ENCODE measurements around the gene SEPTIN8. TPM values are rescaled to one million over a fixed set of nuclear protein-coding genes. Genes with fewer than 3 reads are reported as not detected.

SEPTIN8 gene
- total and polyA plus RNA-seq, 2 of the 13 experiments (the other 11 are each of a cell fraction or from before 2014, with no cell fraction given) = 41.4 to 49.9 TPM

- no peak for TF ChIP-seq ZNF646 (CRISPR knock-in tag; IDR thresholded peaks at IDR 0.05)
- TF ChIP-seq ZFP36L2 (CRISPR knock-in tag; IDR thresholded peaks at IDR 0.05) = no peak
- TF ChIP-seq MIXL1 (CRISPR knock-in tag; IDR thresholded peaks at IDR 0.05) = no peak
- TF ChIP-seq KLF6 (CRISPR knock-in tag; IDR thresholded peaks at IDR 0.05) = peak; percentile 41; the same call in 1 of the 2 replicates
- peak; percentile 76 for TF ChIP-seq SPEN (CRISPR knock-in tag; IDR thresholded peaks at IDR 0.05; ENCODE audit: low read depth)
- no peak; the same call in 1 of the 2 replicates for TF ChIP-seq MED1 (CRISPR knock-in tag; IDR thresholded peaks at IDR 0.05)
- no peak for TF ChIP-seq TFAP4 (IDR thresholded peaks at IDR 0.05; ENCODE audit: borderline replicate concordance, low read depth)
- TF ChIP-seq ZNF432 (CRISPR knock-in tag; IDR thresholded peaks at IDR 0.05; ENCODE audit: borderline replicate concordance) = no peak
- TF ChIP-seq ZNF546 (CRISPR knock-in tag; conservative IDR thresholded peaks at IDR 0.05) = no peak
- TF ChIP-seq U2AF1 (optimal IDR thresholded peaks at IDR 0.05; ENCODE audit: low read depth, low read length) = no peak
- TF ChIP-seq JDP2 (CRISPR knock-in tag; IDR thresholded peaks at IDR 0.05; ENCODE audit: borderline replicate concordance) = no peak
- no peak for TF ChIP-seq ARNT (IDR thresholded peaks at IDR 0.05)
- TF ChIP-seq ZNF12 (CRISPR knock-in tag; IDR thresholded peaks at IDR 0.05) = no peak
- no peak for TF ChIP-seq KAT7 (CRISPR knock-in tag; IDR thresholded peaks at IDR 0.05; ENCODE audit: borderline replicate concordance)
- peak; percentile 50 for TF ChIP-seq ERF (CRISPR knock-in tag; IDR thresholded peaks at IDR 0.05)
- no peak for TF ChIP-seq NR2F6 (IDR thresholded peaks at IDR 0.05)
- TF ChIP-seq NR2F6 (CRISPR knock-in tag; IDR thresholded peaks at IDR 0.05) = no peak
- no peak for TF ChIP-seq SP5 (CRISPR knock-in tag; IDR thresholded peaks at IDR 0.05; ENCODE audit: borderline replicate concordance, low read depth)
- no peak for TF ChIP-seq GMEB2 (CRISPR knock-in tag; IDR thresholded peaks at IDR 0.05; ENCODE audit: low read depth)
Measured at GRCh38 chr5:132736853-132737833, 39.9 kb downstream of the SEPTIN8 start, which contains the start of gene KIF3A (continued).

Measured in HepG2 (cell line).